ENCODE results near the gene PLCL2. TPM values are rescaled to one million over a fixed set of nuclear protein-coding genes. Genes with fewer than 3 reads are reported as not detected.

Gene PLCL2
- total RNA-seq, 3 donors from 2014 or later, result 15.0 to 35.0 (median 18.8) TPM

DNA sequence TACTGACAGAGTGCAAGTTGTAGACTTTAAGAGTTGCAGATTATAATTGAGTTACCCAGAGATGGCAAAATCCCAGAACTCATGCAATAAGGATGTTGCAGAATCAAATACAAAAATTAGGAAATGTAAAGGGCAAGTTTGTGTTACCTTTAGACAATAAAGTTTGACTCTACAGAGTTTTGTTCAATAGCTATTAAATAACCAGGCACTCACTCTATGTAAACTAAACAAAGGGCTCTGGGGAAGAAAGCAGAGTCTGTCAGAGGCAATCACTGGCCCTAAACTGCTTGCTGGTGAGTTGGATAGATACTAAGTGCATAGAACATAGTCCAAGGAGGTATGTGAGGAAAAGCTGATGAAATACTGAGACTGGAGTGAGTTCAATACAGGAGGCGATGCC lies 40.0 kb upstream of the PLCL2 start:
- no peak overlapping the region for H3K4me3 ChIP-seq
- no peak for DNase-seq
- peaks cover 20% of the 10 kb centered on the region for H3K4me1 ChIP-seq (ENCODE audit: low read depth)
- no peak for ATAC-seq
- intact Hi-C loops (cut with DNase I, micrococcal nuclease), result no loop called here
- H3K9me3 ChIP-seq, result no peaks in the 10 kb centered on the region
- TF ChIP-seq, protein P1, sequence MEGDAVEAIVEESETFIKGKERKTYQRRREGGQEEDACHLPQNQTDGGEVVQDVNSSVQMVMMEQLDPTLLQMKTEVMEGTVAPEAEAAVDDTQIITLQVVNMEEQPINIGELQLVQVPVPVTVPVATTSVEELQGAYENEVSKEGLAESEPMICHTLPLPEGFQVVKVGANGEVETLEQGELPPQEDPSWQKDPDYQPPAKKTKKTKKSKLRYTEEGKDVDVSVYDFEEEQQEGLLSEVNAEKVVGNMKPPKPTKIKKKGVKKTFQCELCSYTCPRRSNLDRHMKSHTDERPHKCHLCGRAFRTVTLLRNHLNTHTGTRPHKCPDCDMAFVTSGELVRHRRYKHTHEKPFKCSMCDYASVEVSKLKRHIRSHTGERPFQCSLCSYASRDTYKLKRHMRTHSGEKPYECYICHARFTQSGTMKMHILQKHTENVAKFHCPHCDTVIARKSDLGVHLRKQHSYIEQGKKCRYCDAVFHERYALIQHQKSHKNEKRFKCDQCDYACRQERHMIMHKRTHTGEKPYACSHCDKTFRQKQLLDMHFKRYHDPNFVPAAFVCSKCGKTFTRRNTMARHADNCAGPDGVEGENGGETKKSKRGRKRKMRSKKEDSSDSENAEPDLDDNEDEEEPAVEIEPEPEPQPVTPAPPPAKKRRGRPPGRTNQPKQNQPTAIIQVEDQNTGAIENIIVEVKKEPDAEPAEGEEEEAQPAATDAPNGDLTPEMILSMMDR (IDR thresholded peaks at IDR 0.05), result no peak
- no peaks in the 10 kb centered on the region for H3K36me3 ChIP-seq (ENCODE audit: low read depth)

DNA sequence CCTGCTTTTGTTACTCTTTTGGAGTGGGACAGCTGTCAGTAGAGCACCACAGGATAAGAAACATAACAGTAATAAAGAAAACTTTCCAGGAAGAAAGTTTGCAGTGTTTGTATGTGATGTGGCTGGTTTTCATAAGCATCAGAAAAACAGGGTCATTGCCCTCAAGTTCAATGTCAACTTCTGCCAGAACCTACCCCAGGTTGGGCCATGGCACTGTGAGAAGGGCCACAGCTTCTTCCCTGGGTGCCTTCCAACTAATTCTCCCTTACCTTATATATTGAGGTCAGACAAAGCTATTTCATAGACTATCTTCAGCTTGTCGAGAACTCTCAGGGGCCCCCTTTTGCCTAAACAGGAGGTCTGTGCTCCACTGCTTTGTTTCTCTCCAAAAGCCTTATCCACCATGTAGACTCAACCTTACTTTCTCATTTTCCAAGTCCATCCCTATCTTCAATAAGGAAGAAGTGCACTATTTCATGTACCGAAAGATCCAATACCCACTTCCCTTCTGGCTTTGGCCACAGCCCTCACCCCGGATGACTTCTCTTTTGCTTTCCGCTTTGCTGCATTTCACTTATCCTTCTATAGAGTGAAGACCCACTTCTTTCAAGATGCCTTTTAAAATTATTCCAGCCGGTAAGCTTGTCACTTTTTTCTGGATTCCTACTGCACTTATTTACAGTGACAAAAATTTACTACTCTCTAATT lies 38.2 kb upstream of the PLCL2 start:
- H3K36me3 ChIP-seq (ENCODE audit: low read depth), result no peaks in the 10 kb centered on the region
- ATAC-seq, result no peak
- DNase-seq, result no peak
- intact Hi-C loops (cut with DNase I, micrococcal nuclease), result no loop called here
- no peaks in the 10 kb centered on the region for H3K9me3 ChIP-seq
- H3K4me1 ChIP-seq (ENCODE audit: low read depth), result peaks cover 15% of the 10 kb centered on the region
- TF ChIP-seq, protein P1 (IDR thresholded peaks at IDR 0.05), result no peak
- H3K4me3 ChIP-seq, result no peak overlapping the region

DNA sequence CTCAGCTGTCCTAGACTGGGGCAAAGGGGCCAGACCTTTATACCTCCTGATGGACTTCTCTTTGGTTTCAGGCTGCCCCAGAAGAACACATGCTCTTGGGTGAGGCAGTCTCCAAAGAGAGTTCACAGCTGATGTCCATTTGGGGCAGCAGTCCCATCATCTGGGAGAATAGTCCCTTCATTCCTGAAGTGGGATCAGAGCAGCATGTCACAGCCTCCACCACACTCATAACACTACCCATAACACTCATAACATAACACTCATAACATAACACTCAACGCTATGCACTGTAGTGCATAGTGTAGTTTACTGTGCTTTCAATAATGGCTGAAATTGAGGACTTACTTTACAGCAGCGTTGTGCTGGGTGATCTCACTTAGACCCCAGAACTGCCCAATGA lies 36.7 kb upstream of the PLCL2 start:
- no peak for ATAC-seq
- peaks cover 3% of the 10 kb centered on the region for H3K4me1 ChIP-seq (ENCODE audit: low read depth)
- intact Hi-C loops (cut with DNase I, micrococcal nuclease), result no loop called here
- H3K9me3 ChIP-seq, result no peaks in the 10 kb centered on the region
- no peak for DNase-seq
- TF ChIP-seq, protein P1 (IDR thresholded peaks at IDR 0.05), result no peak
- H3K4me3 ChIP-seq, result no peak overlapping the region
- no peaks in the 10 kb centered on the region for H3K36me3 ChIP-seq (ENCODE audit: low read depth)

DNA sequence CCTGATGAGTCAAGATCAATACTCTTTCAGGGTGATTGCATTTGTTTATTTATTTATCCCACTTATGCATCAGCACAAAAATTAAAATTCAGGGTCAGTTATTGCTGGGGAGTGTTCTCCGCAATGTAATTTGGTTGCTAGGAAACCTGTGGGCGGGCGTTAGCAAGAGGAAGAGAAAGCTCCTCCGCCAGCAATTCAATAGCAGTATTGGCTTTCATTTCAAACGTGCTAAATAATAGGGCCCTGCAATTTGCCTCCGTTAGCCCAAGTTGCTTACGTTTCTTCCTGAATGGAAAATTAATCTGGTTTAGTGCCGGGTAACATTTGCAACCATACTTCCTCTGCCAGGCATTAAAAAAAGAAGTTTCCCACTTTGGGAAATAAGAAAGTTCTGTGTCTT lies 35.5 kb upstream of the PLCL2 start:
- DNase-seq (peak; percentile 65 to 92 (median 71)), ATAC-seq (peak; percentile 93)
- H3K9me3 ChIP-seq, result no peaks in the 10 kb centered on the region
- no peak overlapping the region for H3K4me3 ChIP-seq
- H3K4me1 ChIP-seq (ENCODE audit: low read depth), result peaks cover 3% of the 10 kb centered on the region
- TF ChIP-seq, protein P1 (IDR thresholded peaks at IDR 0.05), result no peak
- intact Hi-C loops (cut with DNase I, micrococcal nuclease), result no loop called here
- no peaks in the 10 kb centered on the region for H3K36me3 ChIP-seq (ENCODE audit: low read depth)

DNA sequence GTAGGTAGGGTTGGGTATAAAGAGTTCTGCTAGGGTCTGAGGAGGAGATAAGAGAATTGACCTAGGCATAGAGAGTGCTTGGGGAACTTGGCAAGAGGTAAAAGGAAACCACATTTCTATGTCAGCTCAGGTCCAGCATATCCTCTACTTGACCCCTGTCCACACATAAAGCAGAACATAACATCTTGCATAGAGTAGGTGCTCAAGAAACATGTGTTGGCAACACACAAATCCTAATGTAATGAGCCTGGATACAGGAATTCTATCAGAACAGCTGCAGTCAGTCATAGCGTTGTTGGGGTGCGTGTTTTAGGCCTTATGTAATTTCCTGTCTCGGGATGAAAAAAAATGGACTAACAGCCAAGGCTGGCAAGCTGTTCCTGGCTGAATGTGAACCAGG lies 35.0 kb upstream of the PLCL2 start:
- no peaks in the 10 kb centered on the region for H3K9me3 ChIP-seq
- TF ChIP-seq, protein P1 (IDR thresholded peaks at IDR 0.05), result no peak
- no peak overlapping the region for H3K4me3 ChIP-seq
- peaks cover 3% of the 10 kb centered on the region for H3K4me1 ChIP-seq (ENCODE audit: low read depth)
- ATAC-seq (peak; percentile 37), DNase-seq (no peak)
- H3K36me3 ChIP-seq (ENCODE audit: low read depth), result no peaks in the 10 kb centered on the region
- intact Hi-C loops (cut with DNase I, micrococcal nuclease), result no loop called here

Measured in mucosa of descending colon (tissue), 3 donors.